Measurements from ENCODE around the gene SESN1. TPM values are rescaled to one million over a fixed set of nuclear protein-coding genes. Genes with fewer than 3 reads are reported as not detected.
"Not testable (repeated sequence)": the region's sequence is repeated elsewhere in the genome, so short reads cannot be mapped to it uniquely, and the experiment has no call there.

The SESN1 gene
- total RNA-seq, result 10 to 100 TPM; 50.8 to 80.5 (median 78.0) TPM

GRCh38 chr6:109094416-109095035, at the start of gene SESN1:
TSS of gene SESN1 (minus strand) at chr6:109094846. CDS start at chr6:109094073, 773 bp downstream.
- peak; percentile 88 for ATAC-seq
- H3K9me3 ChIP-seq, result no peaks in the 10 kb centered on the region
- WGBS, 2 donors (ENCODE audit: low coverage in 1 of 2), result 0% methylated on average over 1 of the region's 62 CpGs
- peak within 1 kb of the TSS; percentile 93 to 100 (median 98) for H3K27ac ChIP-seq
- TF ChIP-seq POLR2AphosphoS5 (IDR thresholded peaks at IDR 0.05), result peak; percentile 81
- peak; percentile 95 to 96 for TF ChIP-seq POLR2A (IDR thresholded peaks at IDR 0.05)
- peak in 2 of 4 experiments; percentile 3 to 6 for TF ChIP-seq CTCF (IDR thresholded peaks at IDR 0.05)
- no peak for TF ChIP-seq EP300 (IDR thresholded peaks at IDR 0.05)
- peaks cover 0 to 52% (median 0%) of the 10 kb centered on the region in 3 donors for H3K4me1 ChIP-seq
- H3K4me3 ChIP-seq, result peak within 1 kb of the TSS; percentile 78 to 79
- peaks cover 0 to 2% of the 10 kb centered on the region in 2 donors for H3K36me3 ChIP-seq
- no peaks in the 10 kb centered on the region for H3K27me3 ChIP-seq

GRCh38 chr6:109143191-109143590, 48.5 kb upstream of the SESN1 start:
- Histone ChIP-seq H3K4me1 (no peaks in the 10 kb centered on the region), H3K36me3 (peaks cover 0 to 29% of the 10 kb centered on the region in 2 donors), H3K4me3 (no peak overlapping the region), H3K27ac (no peak overlapping the region), H3K9me3 (no peaks in the 10 kb centered on the region), H3K27me3 (no peaks in the 10 kb centered on the region)
- ATAC-seq, result no peak
- no peak for TF ChIP-seq EP300 (IDR thresholded peaks at IDR 0.05)
- TF ChIP-seq POLR2AphosphoS5 (IDR thresholded peaks at IDR 0.05), result no peak
- no peak for TF ChIP-seq POLR2A (IDR thresholded peaks at IDR 0.05)
- no peak for TF ChIP-seq CTCF (IDR thresholded peaks at IDR 0.05)

- not testable (repeated sequence) for H3K27me3 ChIP-seq, H3K9me3 ChIP-seq, H3K4me1 ChIP-seq, H3K4me3 ChIP-seq, H3K27ac ChIP-seq, ATAC-seq
- peaks cover 0 to 18% of the 10 kb centered on the region in 2 donors for H3K36me3 ChIP-seq
Observed at GRCh38 chr6:109142067-109142466, 47.4 kb upstream of the SESN1 start.

- Histone ChIP-seq H3K4me1 (no peaks in the 10 kb centered on the region), H3K36me3 (peaks cover 0 to 18% of the 10 kb centered on the region in 2 donors), H3K27me3 (no peaks in the 10 kb centered on the region), H3K4me3 (no peak overlapping the region), H3K27ac (no peak overlapping the region), H3K9me3 (no peaks in the 10 kb centered on the region)
- no peak for TF ChIP-seq POLR2AphosphoS5 (IDR thresholded peaks at IDR 0.05)
- no peak for TF ChIP-seq EP300 (IDR thresholded peaks at IDR 0.05)
- no peak for TF ChIP-seq POLR2A (IDR thresholded peaks at IDR 0.05)
- TF ChIP-seq CTCF (IDR thresholded peaks at IDR 0.05), result no peak
- 85 to 86% methylated on average over 4 to 6 of the region's 6 CpGs for WGBS, 2 donors (ENCODE audit: low coverage in 1 of 2)
- peak; percentile 41 for ATAC-seq
Observed at GRCh38 chr6:109139109-109139508, 44.5 kb upstream of the SESN1 start.

- not testable (repeated sequence) for H3K4me3 ChIP-seq, ATAC-seq, H3K27ac ChIP-seq, H3K27me3 ChIP-seq, H3K4me1 ChIP-seq, H3K9me3 ChIP-seq
- WGBS, 2 donors (ENCODE audit: low coverage in 1 of 2), result 97 to 100% methylated on average over 4 to 6 of the region's 6 CpGs
- H3K36me3 ChIP-seq, result peaks cover 0 to 11% of the 10 kb centered on the region in 2 donors
Observed at GRCh38 chr6:109136530-109136929, 41.9 kb upstream of the SESN1 start.

- not testable (repeated sequence) for H3K4me3 ChIP-seq, H3K27me3 ChIP-seq, H3K9me3 ChIP-seq, ATAC-seq, H3K4me1 ChIP-seq, H3K27ac ChIP-seq, H3K36me3 ChIP-seq
- WGBS, 2 donors (ENCODE audit: low coverage in 1 of 2), result 88 to 100% methylated on average over 3 to 6 of the region's 6 CpGs
Observed at GRCh38 chr6:109136039-109136438, 41.4 kb upstream of the SESN1 start.

- WGBS, 2 donors (ENCODE audit: low coverage in 1 of 2), result 95 to 100% methylated on average over 1 of the region's 1 CpG
- H3K4me1 ChIP-seq, H3K27me3 ChIP-seq, H3K9me3 ChIP-seq, H3K36me3 ChIP-seq, H3K27ac ChIP-seq, H3K4me3 ChIP-seq, ATAC-seq: not testable (repeated sequence)
Observed at GRCh38 chr6:109135600-109135999, 41.0 kb upstream of the SESN1 start.
